ENCODE results near the gene OGDHL.

Gene OGDHL

DNA sequence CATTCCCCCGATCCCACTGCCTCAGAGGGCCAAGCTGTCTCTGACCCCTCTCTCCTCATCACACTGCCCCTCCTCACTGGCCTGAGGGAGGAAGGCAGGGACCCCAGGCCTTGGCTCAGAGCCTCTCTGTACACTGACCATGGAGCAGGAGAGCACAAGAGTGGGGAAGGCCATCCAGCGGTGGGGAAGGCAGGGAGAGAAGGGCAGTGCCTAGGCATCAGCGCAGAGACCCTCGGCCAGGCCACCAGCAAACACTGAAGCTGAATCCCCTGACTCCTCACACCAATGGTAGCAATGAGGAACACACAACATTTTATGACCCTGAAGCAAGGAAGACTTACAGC, 14.8 kb downstream of the OGDHL start:
- Mint-ChIP-seq H3K27me3 (peaks cover 30% of the 10 kb centered on the region), H3K9me3 (peaks cover 2% of the 10 kb centered on the region in 2 donors), H3K27ac (peak overlapping the region in 1 of 2 donors; percentile 85), H3K4me1 (no peaks in the 10 kb centered on the region), H3K4me3 (no peak overlapping the region)
- no peak for ATAC-seq
- DNase-seq, result no peak

GRCh38 chr10:49746626-49747302, 15.4 kb downstream of the OGDHL start:
- ATAC-seq, result no peak

GRCh38 chr10:49745756-49746155, 16.4 kb downstream of the OGDHL start:
- Mint-ChIP-seq H3K27ac (no peak overlapping the region), H3K4me1 (no peaks in the 10 kb centered on the region), H3K27me3 (peaks cover 15% of the 10 kb centered on the region), H3K4me3 (no peak overlapping the region), H3K9me3 (peaks cover 8 to 9% of the 10 kb centered on the region in 2 donors)
- ATAC-seq (no peak), DNase-seq (no peak)

More at GRCh38 chr10:49746626-49747302, 15.4 kb downstream of the OGDHL start:
- Mint-ChIP-seq H3K9me3 (peaks cover 7 to 8% of the 10 kb centered on the region in 2 donors), H3K27me3 (peaks cover 25% of the 10 kb centered on the region), H3K4me3 (no peak overlapping the region), H3K4me1 (no peaks in the 10 kb centered on the region), H3K27ac (no peak overlapping the region)
- DNase-seq, result no peak

- no peak for ATAC-seq
- H3K4me3 Mint-ChIP-seq, result no peak overlapping the region
- DNase-seq, result no peak
- peaks cover 9% of the 10 kb centered on the region for H3K27me3 Mint-ChIP-seq
- no peak overlapping the region for H3K27ac Mint-ChIP-seq
- no peaks in the 10 kb centered on the region for H3K4me1 Mint-ChIP-seq
- peaks cover 8 to 9% of the 10 kb centered on the region in 2 donors for H3K9me3 Mint-ChIP-seq
These were observed 17.1 kb downstream of the OGDHL start for GRCh38 chr10:49744924-49745605.

DNA sequence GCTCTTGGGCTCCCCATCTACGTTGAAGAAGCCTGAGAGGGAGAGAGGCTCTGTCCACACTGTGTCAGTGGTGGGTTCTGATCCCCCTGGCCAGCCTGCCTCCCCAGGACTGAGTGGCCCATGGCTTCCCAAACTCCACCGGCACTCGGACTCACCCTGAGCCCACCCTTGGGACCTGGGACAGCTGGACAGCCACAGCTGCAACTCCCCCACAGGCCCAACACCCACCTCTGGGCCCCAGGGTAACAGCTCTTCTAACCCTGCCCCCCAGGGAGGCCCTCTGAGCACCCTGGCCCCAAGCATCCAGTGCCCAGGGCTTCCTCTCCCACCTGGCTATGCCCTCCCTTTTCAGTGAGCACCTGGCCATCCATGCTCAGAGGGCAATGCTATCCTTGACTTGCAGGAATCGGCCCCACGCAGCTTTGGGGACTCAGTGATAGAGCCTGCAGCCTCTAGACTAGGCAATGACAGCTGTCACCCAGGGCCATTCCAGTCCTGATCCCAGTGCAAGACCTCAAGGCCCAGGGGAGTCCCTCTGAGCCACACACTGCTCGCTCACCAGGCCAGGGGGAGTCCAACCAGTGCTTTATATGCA, 17.9 kb downstream of the OGDHL start:
- H3K4me1 Mint-ChIP-seq, result no peaks in the 10 kb centered on the region
- H3K27me3 Mint-ChIP-seq, result peaks cover 9% of the 10 kb centered on the region
- no peak overlapping the region for H3K27ac Mint-ChIP-seq
- no peak for ATAC-seq
- peaks cover 8 to 9% of the 10 kb centered on the region in 2 donors for H3K9me3 Mint-ChIP-seq
- DNase-seq, result no peak
- H3K4me3 Mint-ChIP-seq, result no peak overlapping the region

- no peak for ATAC-seq
- Mint-ChIP-seq H3K27me3 (peaks cover 9% of the 10 kb centered on the region), H3K4me3 (no peak overlapping the region), H3K9me3 (peaks cover 8 to 9% of the 10 kb centered on the region in 2 donors), H3K4me1 (no peaks in the 10 kb centered on the region), H3K27ac (no peak overlapping the region)
- DNase-seq, result no peak
These were observed 18.6 kb downstream of the OGDHL start for GRCh38 chr10:49743464-49744075.

DNA sequence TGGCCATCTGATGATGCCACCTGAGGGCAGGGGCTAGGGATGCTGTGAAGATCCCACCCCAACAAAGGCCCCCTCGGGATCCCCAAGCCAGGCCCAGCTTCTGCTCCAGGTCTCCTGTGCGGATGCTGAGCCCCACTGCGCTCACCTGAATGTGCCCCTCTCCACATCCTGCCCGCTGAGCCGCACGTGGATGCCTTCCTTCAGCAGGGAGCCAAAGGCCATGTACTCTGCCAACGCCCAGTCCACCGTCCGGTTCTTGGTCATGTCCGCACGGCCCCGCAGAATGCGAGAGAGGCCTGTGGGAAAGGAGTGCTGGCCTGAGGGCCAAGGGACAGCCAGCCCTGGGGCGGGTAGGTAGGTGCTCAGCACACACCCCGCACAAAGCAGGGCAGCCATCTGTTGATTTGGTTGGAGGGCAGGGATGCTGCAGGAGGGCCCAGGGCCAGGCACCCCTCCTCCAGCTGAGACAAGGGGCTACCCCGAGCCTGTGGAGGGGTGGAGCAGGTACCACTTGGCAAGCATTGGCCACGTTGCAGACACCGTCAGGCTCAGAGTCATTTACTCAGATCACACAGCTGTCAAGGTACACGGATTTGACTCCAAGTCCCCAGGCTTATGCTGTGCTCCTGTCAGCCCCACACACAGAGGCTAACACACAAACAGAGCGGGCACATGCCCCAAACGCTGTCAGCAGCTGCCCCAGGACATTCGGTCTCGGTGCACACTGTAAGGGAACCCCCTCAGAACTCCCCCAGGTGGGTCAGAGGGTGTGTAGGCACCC, 19.2 kb downstream of the OGDHL start:
- Mint-ChIP-seq H3K27me3 (peaks cover 9% of the 10 kb centered on the region), H3K9me3 (peaks cover 8 to 9% of the 10 kb centered on the region in 2 donors), H3K27ac (no peak overlapping the region), H3K4me3 (no peak overlapping the region), H3K4me1 (no peaks in the 10 kb centered on the region)
- DNase-seq (no peak), ATAC-seq (no peak)

DNA sequence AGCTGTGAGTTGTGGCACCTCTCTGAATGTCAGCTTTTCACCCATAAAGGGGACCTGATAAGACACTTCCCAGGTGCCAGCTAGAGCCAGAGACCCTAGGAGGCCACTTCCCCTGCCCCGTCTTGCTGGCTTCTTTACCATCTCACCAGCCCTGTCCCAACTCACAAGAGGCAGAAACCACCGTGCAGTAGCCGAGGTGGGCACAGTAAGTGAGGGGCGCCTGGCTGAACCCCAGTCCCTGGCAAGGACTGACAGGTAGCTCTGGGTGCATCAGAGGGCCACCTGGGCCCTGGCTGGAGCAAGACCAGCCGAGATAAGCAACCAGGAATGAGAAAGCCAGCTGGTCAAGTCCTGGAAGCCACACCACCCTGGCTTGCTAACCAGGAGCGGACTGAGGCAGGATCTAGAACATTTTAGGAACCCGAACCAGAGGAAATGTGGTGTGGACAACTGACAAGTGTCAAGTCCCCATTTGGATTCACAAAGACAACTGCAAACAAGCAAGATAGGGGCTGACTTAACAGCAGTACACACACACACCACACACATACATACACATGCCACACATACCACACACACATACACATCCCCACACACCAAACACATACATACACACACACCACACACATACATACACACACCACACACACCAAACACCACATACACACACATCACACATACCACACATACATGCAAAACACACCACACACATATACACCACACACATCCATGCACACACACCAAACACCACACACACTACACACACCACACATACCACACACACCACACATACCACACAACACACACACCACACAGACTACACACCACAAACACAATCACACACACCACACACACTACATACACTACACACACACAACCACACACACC, 20.8 kb downstream of the OGDHL start:
- DNase-seq, result no peak
- Mint-ChIP-seq H3K27ac (no peak overlapping the region), H3K4me3 (no peak overlapping the region), H3K27me3 (no peaks in the 10 kb centered on the region), H3K9me3 (peaks cover 8 to 9% of the 10 kb centered on the region in 2 donors), H3K4me1 (no peaks in the 10 kb centered on the region)
- ATAC-seq, result no peak

- Mint-ChIP-seq H3K9me3 (peaks cover 8 to 9% of the 10 kb centered on the region in 2 donors), H3K4me1 (no peaks in the 10 kb centered on the region), H3K27ac (no peak overlapping the region), H3K27me3 (no peaks in the 10 kb centered on the region), H3K4me3 (no peak overlapping the region)
- DNase-seq (no peak), ATAC-seq (peak; percentile 11)
These were observed 21.6 kb downstream of the OGDHL start for GRCh38 chr10:49740346-49741107.

- DNase-seq, result no peak
- H3K9me3 Mint-ChIP-seq, result peaks cover 8 to 9% of the 10 kb centered on the region in 2 donors
- no peak for ATAC-seq
- H3K4me3 Mint-ChIP-seq, result no peak overlapping the region
- no peaks in the 10 kb centered on the region for H3K4me1 Mint-ChIP-seq
- no peaks in the 10 kb centered on the region for H3K27me3 Mint-ChIP-seq
- H3K27ac Mint-ChIP-seq, result no peak overlapping the region
These were observed 22.7 kb downstream of the OGDHL start for GRCh38 chr10:49739426-49739825.

DNA sequence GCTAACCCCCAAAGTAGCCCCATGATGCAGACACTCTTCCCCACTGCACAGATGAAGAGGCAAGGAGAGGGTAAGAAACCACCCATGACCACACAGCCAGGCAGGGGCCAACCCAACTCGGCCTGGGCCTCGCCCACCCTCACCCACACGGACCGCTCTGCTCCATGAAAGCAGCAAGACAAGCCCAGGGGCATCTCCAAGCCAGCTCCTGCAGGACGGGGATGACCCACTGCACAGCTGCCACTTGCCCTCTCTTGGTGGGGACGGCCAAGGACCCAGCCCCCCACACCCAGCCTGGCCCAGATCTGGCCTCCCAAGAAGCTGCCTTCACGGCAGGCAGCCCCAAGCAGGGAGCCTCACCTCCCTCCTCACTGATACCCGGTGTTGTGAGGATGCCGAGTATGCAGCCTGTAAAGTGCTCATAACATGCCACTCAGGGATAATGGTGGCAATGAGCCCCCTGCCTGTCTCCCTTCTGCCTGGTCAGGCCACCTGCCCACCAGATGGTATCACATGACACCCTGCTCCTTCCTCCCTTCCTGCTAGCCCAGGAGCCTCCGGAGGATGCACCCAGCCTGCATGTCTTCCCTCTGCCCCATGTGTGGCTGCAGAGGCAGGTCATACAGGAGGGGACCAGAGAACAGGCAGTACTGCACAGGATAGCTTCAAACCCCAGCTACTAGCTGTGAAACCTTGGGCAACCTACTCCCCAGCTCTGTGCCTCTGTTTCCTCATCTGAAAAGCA, 23.3 kb downstream of the OGDHL start:
- H3K4me1 Mint-ChIP-seq, result no peaks in the 10 kb centered on the region
- ATAC-seq (peak; percentile 8), DNase-seq (no peak)
- peaks cover 8 to 9% of the 10 kb centered on the region in 2 donors for H3K9me3 Mint-ChIP-seq
- no peak overlapping the region for H3K4me3 Mint-ChIP-seq
- no peaks in the 10 kb centered on the region for H3K27me3 Mint-ChIP-seq
- no peak overlapping the region for H3K27ac Mint-ChIP-seq

DNA sequence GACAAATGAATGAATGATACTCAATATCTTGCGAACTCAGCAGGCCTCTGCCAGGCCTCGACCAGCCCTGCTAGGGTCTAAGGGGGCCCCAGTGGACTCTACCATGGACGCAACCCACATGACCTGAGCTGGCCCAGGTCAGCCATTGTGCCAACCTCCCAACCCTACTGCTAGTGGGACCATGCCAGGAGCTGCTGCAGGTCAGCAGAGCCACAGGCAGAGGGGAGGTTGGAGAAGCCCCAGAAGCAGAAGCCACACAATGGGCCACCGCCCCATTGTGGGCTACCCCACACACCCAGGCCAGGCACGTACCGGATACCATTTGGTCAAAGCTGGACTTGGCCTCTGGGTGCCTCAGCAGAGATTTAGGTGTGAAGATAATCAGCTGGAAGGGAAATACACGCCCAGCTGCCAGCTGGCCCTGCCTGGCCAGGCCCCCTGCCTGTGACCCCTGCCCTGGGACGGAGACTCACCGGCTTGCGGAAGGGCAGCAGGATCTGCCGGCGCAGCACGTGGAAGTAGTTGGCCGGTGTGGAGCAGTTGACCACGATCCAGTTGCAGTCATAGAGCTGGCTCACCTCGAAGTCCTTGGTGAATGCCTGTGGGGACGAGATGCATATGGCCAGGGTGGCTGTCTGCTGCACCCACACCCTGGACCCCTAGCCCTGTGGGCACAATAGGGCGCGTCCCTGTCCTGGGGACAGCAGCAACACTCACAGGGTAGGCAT, 24.5 kb downstream of the OGDHL start:
- H3K27me3 Mint-ChIP-seq, result no peaks in the 10 kb centered on the region
- no peak overlapping the region for H3K27ac Mint-ChIP-seq
- H3K4me3 Mint-ChIP-seq, result no peak overlapping the region
- H3K4me1 Mint-ChIP-seq, result no peaks in the 10 kb centered on the region
- ATAC-seq (no peak), DNase-seq (no peak)
- peaks cover 8 to 9% of the 10 kb centered on the region in 2 donors for H3K9me3 Mint-ChIP-seq

- H3K27ac Mint-ChIP-seq, result no peak overlapping the region
- no peak overlapping the region for H3K4me3 Mint-ChIP-seq
- no peaks in the 10 kb centered on the region for H3K4me1 Mint-ChIP-seq
- no peak for ATAC-seq
- DNase-seq, result no peak
- no peaks in the 10 kb centered on the region for H3K27me3 Mint-ChIP-seq
- peaks cover 0 to under 1% of the 10 kb centered on the region in 2 donors for H3K9me3 Mint-ChIP-seq
These were observed 25.5 kb downstream of the OGDHL start for GRCh38 chr10:49736564-49737113.
